Neuronal stem cell (in vitro differentiated cells): Measurements from ENCODE around the gene CUX1.
A peak's percentile ranks its signal among the peaks of the same experiment; 100 is the strongest.

Source experiments
- DNase-seq: peaks from one replicate; pipeline ENCODE4 v3.0.0-alpha.2; 2013; ENCODE audit warnings: low spot score
- H2AFZ ChIP-seq: one replicate; pipeline ENCODE4 v1.6.1; 2013; ENCODE audit warnings: mild to moderate bottlenecking, low read length, inconsistent platforms
- H2AK5ac ChIP-seq: 2 replicates; pipeline ENCODE4 v1.6.1; 2013; ENCODE audit warnings: low read depth, mild to moderate bottlenecking, inconsistent platforms, low read length, moderate library complexity, mixed read lengths
- H2BK120ac ChIP-seq: 2 replicates; pipeline ENCODE4 v1.6.1; 2013; ENCODE audit warnings: low read depth, mild to moderate bottlenecking, inconsistent platforms, low read length, moderate library complexity, mixed read lengths
- H2BK12ac ChIP-seq: one replicate; pipeline ENCODE4 v1.6.1; 2013; ENCODE audit warnings: low read length, inconsistent platforms
- H2BK15ac ChIP-seq: 2 replicates; pipeline ENCODE4 v1.6.1; 2013; ENCODE audit warnings: mild to moderate bottlenecking, low read length, inconsistent platforms, mixed read lengths
- H2BK5ac ChIP-seq: one replicate; pipeline ENCODE4 v1.6.1; 2013; ENCODE audit warnings: inconsistent platforms, mild to moderate bottlenecking, low read length, moderate library complexity
- H3K14ac ChIP-seq: one replicate; pipeline ENCODE4 v1.6.1; 2013; ENCODE audit warnings: low read length, inconsistent platforms
- H3K18ac ChIP-seq: 2 replicates; pipeline ENCODE4 v1.6.1; 2013; ENCODE audit warnings: low read length, inconsistent platforms
- H3K23ac ChIP-seq: 2 replicates; pipeline ENCODE4 v1.6.1; 2013; ENCODE audit warnings: low read depth, mild to moderate bottlenecking, mixed read lengths, low read length, inconsistent platforms; ENCODE audit not compliant: poor library complexity
- H3K27ac ChIP-seq: replicated peaks from 3 replicates; pipeline ENCODE4 v1.5.1; 2013; ENCODE audit warnings: low read length, inconsistent platforms
- H3K27me3 ChIP-seq, 3 experiments: 2 replicates each; pipeline ENCODE4 v1.6.1; 2013; ENCODE audit warnings: low read length in 3 of 3, mild to moderate bottlenecking in 2 of 3, inconsistent platforms in 1 of 3, low read depth in 1 of 3, mixed read lengths in 1 of 3, moderate library complexity in 1 of 3; ENCODE audit not compliant: control insufficient read depth in 3 of 3, insufficient read depth in 3 of 3
- H3K36me3 ChIP-seq, 2 donors: replicated peaks in 1 of 2; 2 replicates each; pipeline ENCODE4 v1.6.1; 2013; ENCODE audit warnings: low read length in 2 of 2; ENCODE audit not compliant: control insufficient read depth in 2 of 2, insufficient read depth in 2 of 2
- H3K4ac ChIP-seq: 2 replicates; pipeline ENCODE4 v1.6.1; 2013; ENCODE audit warnings: inconsistent platforms, mild to moderate bottlenecking, low read length, moderate library complexity
- H3K4me1 ChIP-seq, 2 donors: 1 replicate in 1 of 2; 2 replicates in 1 of 2; pipeline ENCODE4 v1.6.1; 2013; ENCODE audit warnings: low read length in 2 of 2, low read depth in 1 of 2; ENCODE audit not compliant: control insufficient read depth in 2 of 2, insufficient read depth in 1 of 2
- H3K4me2 ChIP-seq: one replicate; pipeline ENCODE4 v1.6.1; 2013; ENCODE audit warnings: mild to moderate bottlenecking, low read length, inconsistent platforms; ENCODE audit not compliant: insufficient read depth, poor library complexity, severe bottlenecking
- H3K4me3 ChIP-seq, 2 donors: 2 replicates each; pipeline ENCODE4 v1.5.1; 2013; ENCODE audit warnings: low read length in 2 of 2, mild to moderate bottlenecking in 2 of 2, inconsistent platforms in 1 of 2, moderate library complexity in 1 of 2
- H3K79me1 ChIP-seq: one replicate; pipeline ENCODE4 v1.6.1; 2013; ENCODE audit warnings: low read depth, mild to moderate bottlenecking, inconsistent platforms, low read length, moderate library complexity
- H3K9ac ChIP-seq: one replicate; pipeline ENCODE4 v1.6.1; 2013; ENCODE audit warnings: mild to moderate bottlenecking, low read depth, low read length, inconsistent platforms; ENCODE audit not compliant: poor library complexity
- H3K9me3 ChIP-seq, 2 donors: replicated peaks in 1 of 2; 2 replicates each; pipeline versions ENCODE3 to v1.6.1; 2013; ENCODE audit warnings: low read length in 2 of 2, mild to moderate bottlenecking in 2 of 2, inconsistent platforms in 1 of 2, low read depth in 1 of 2, mixed read lengths in 1 of 2, moderate library complexity in 1 of 2; ENCODE audit not compliant: control insufficient read depth in 2 of 2, insufficient read depth in 1 of 2
- H4K8ac ChIP-seq: one replicate; pipeline ENCODE4 v1.6.1; 2013; ENCODE audit warnings: low read depth, mild to moderate bottlenecking, inconsistent platforms, low read length, moderate library complexity
- H4K91ac ChIP-seq: one replicate; pipeline ENCODE4 v1.6.1; 2013; ENCODE audit warnings: low read length, low read depth, mild to moderate bottlenecking, inconsistent platforms; ENCODE audit not compliant: poor library complexity
- WGBS, 2 donors: extraction: QIAGEN DNeasy Blood & Tissue Kit; methylation state at CpG; one replicate each; pipeline ENCODE4 v1.1.7; 2013; ENCODE audit warnings: missing lambda C conversion rate in 2 of 2, mixed read lengths in 1 of 2; ENCODE audit not compliant: insufficient read length in 2 of 2, insufficient replicate concordance in 1 of 2; ENCODE audit errors: extremely low coverage in 2 of 2; 5-methylcytosine and 5-hydroxymethylcytosine counted together

Gene CUX1

DNA sequence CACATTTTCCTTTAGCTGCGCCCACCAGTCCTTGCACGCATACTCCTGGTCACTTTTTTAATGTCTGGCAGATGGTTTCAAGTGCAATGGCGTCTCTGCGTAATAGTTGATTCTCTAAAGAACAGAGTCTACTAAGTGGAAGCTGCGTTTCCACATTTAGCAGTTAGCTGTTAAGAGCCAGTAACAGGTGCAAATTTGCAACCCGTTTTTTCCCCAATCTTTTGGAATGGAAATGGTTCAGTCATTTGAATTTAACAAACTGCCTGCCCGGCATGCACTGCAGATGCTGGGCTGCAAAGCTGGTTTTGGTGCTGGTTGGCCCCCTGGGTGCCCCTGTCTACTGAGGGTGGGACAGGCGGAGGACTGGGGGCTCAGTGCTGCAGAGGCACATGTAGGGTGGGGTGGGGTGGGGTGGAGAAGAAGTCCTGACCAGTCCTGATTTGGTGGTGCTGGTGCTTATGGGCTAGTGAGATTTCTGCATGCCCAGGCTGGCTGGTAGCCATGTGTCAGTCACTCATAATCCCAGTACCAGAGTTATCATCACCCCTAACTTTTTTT lies 43.9 kb downstream of the CUX1 start:
- Histone ChIP-seq H3K4ac (no peak overlapping the region), H3K14ac (no peak overlapping the region), H3K27ac (no peak overlapping the region), H3K23ac (no peak overlapping the region), H2BK120ac (no peak overlapping the region), H3K36me3 (no peaks in the 10 kb centered on the region), H3K79me1 (peaks cover 14% of the 10 kb centered on the region), H2AFZ (no peak overlapping the region), H2BK15ac (no peak overlapping the region), H3K4me3 (no peak overlapping the region), H3K4me2 (no peak overlapping the region), H3K9ac (no peak overlapping the region), H3K18ac (peak overlapping the region; percentile 52), H2BK5ac (no peak overlapping the region), H3K4me1 (peaks cover 4 to 10% of the 10 kb centered on the region in 2 donors), H2BK12ac (no peak overlapping the region), H2AK5ac (no peak overlapping the region), H3K9me3 (no peaks in the 10 kb centered on the region), H4K8ac (no peak overlapping the region), H4K91ac (no peak overlapping the region), H3K27me3 (no peaks in the 10 kb centered on the region)
- no CpG with 5 or more reads among the region's 8 CpGs for WGBS, 2 donors
- no peak for DNase-seq

DNA sequence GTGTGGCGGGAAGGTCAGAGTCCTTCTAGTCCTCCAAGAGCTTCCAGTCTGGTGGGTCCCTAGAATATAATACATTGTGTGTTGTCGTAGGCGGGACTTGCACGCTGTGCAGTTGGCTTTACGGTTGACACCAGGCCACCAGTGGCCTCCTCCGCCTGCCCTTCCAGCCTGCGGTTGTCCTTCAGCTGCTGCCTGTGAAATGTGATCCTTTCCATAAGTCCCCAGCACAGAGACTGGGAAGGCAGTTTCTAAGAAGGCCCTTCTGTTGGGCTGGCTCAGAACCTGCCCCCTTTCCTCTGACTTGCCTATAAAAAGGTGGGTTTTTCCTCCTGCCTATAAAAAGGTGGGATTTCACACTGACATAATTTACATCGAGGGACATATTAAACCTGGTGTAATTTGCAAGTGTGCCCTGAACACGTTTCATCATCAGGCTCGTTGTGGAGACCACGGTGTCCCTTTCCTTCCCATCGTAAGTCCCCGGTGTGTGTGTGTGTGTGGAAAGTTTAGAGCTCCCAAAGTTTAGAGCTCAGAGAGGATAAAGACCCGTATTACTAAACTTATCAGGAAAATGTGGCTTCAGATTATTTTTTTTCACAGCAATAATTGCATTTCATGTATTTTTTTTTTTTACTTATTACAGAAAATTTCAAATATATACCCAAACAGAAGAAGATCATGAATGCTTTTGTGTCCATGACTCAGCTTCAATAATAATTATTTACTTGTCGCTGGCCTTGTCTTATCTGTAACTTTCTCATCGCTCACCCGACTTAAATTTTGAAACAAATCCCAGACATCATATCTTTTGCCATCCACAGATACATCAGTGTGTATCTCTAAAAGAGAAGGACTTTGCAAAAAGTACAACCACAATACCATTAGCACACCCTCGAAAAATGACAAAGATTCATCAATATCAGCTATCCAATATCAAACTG lies 45.1 kb downstream of the CUX1 start:
- no peak overlapping the region for H3K4me3 ChIP-seq
- H2AFZ ChIP-seq, result no peak overlapping the region
- no peak overlapping the region for H3K23ac ChIP-seq
- H2BK120ac ChIP-seq, result no peak overlapping the region
- H3K18ac ChIP-seq, result no peak overlapping the region
- H2BK15ac ChIP-seq, result no peak overlapping the region
- H4K91ac ChIP-seq, result no peak overlapping the region
- H2AK5ac ChIP-seq, result no peak overlapping the region
- no peaks in the 10 kb centered on the region for H3K27me3 ChIP-seq
- H3K9ac ChIP-seq, result no peak overlapping the region
- no peaks in the 10 kb centered on the region for H3K36me3 ChIP-seq
- H2BK5ac ChIP-seq, result no peak overlapping the region
- H2BK12ac ChIP-seq, result no peak overlapping the region
- no peak overlapping the region for H3K4ac ChIP-seq
- no CpG with 5 or more reads among the region's 18 CpGs for WGBS, 2 donors
- H3K14ac ChIP-seq, result no peak overlapping the region
- H3K9me3 ChIP-seq, result no peaks in the 10 kb centered on the region
- H3K27ac ChIP-seq, result no peak overlapping the region
- no peak overlapping the region for H3K4me2 ChIP-seq
- H4K8ac ChIP-seq, result no peak overlapping the region
- peaks cover 4 to 9% of the 10 kb centered on the region in 2 donors for H3K4me1 ChIP-seq
- H3K79me1 ChIP-seq, result peaks cover 13% of the 10 kb centered on the region
- DNase-seq, result no peak

DNA sequence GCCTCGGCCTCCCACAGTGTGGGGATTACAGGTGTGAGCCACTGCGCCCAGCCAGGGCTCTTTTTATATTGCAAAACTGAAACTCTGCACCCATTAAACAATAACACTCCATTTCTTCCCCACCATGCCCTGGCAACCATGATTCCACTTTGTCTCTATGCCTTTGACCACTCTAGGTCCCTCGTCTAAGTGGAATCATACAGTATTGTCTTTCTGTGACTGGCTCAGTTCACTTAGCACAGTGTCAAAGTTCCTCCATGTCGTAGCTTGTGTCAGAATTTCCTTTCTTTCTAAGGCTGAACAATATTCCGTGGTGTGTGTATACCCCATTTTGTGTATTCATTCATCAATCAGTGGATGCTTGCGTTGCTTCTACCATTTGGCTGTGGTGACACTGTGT lies 46.2 kb downstream of the CUX1 start:
- H2AFZ ChIP-seq, result no peak overlapping the region
- H3K4me3 ChIP-seq, result no peak overlapping the region
- H3K36me3 ChIP-seq, result no peaks in the 10 kb centered on the region
- H3K27ac ChIP-seq, result no peak overlapping the region
- no peaks in the 10 kb centered on the region for H3K9me3 ChIP-seq
- no peak overlapping the region for H4K91ac ChIP-seq
- H3K9ac ChIP-seq, result no peak overlapping the region
- no peak for DNase-seq
- no peak overlapping the region for H3K23ac ChIP-seq
- H3K79me1 ChIP-seq, result peaks cover 14% of the 10 kb centered on the region
- H3K4ac ChIP-seq, result no peak overlapping the region
- no peaks in the 10 kb centered on the region for H3K27me3 ChIP-seq
- no peak overlapping the region for H3K14ac ChIP-seq
- H4K8ac ChIP-seq, result no peak overlapping the region
- no peak overlapping the region for H2BK15ac ChIP-seq
- H2BK5ac ChIP-seq, result no peak overlapping the region
- H3K18ac ChIP-seq, result no peak overlapping the region
- no CpG with 5 or more reads among the region's 6 CpGs for WGBS, 2 donors
- no peak overlapping the region for H3K4me2 ChIP-seq
- H2BK12ac ChIP-seq, result no peak overlapping the region
- no peak overlapping the region for H2AK5ac ChIP-seq
- H3K4me1 ChIP-seq, result peaks cover 4 to 6% of the 10 kb centered on the region in 2 donors
- no peak overlapping the region for H2BK120ac ChIP-seq

DNA sequence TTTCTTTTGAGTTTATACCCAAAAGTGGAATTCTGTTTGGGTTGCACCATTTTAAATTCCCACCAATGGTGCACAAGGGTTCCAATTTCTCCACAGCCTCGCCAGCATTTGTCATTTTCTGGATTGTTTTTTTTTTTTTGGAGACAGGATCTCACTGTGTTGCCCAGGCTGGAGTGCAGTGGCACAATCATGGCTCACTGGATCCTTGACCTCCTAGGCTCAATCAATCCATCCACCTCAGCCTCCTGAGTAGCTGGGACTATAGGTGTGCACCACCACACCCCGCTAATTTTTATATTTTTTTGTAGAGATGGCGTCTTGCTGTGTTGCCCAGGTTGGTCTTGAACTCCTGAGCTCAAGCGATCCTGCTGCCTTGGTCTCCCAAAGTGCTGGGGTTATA lies 46.6 kb downstream of the CUX1 start:
- H4K8ac ChIP-seq, result no peak overlapping the region
- no peak overlapping the region for H3K4ac ChIP-seq
- no peak for DNase-seq
- no peak overlapping the region for H4K91ac ChIP-seq
- WGBS, 2 donors, result no CpG with 5 or more reads among the region's 4 CpGs
- no peak overlapping the region for H3K23ac ChIP-seq
- H2BK12ac ChIP-seq, result no peak overlapping the region
- H3K27ac ChIP-seq, result no peak overlapping the region
- H3K14ac ChIP-seq, result no peak overlapping the region
- H3K4me3 ChIP-seq, result no peak overlapping the region
- no peak overlapping the region for H3K18ac ChIP-seq
- H2BK5ac ChIP-seq, result no peak overlapping the region
- no peaks in the 10 kb centered on the region for H3K36me3 ChIP-seq
- peaks cover 18% of the 10 kb centered on the region for H3K79me1 ChIP-seq
- H2BK120ac ChIP-seq, result no peak overlapping the region
- H3K9me3 ChIP-seq, result no peaks in the 10 kb centered on the region
- peaks cover 4 to 6% of the 10 kb centered on the region in 2 donors for H3K4me1 ChIP-seq
- H3K4me2 ChIP-seq, result no peak overlapping the region
- H3K27me3 ChIP-seq, result no peaks in the 10 kb centered on the region
- H2BK15ac ChIP-seq, result no peak overlapping the region
- H2AFZ ChIP-seq, result no peak overlapping the region
- H2AK5ac ChIP-seq, result no peak overlapping the region
- H3K9ac ChIP-seq, result no peak overlapping the region
